Activated CD4-positive, alpha-beta T cell treated with anti-CD3 and anti-CD28 coated beads for 24 hours (primary cell): ENCODE data around the gene SMAD6.

Source experiments
- DNase-seq, 2 donors: peaks; one replicate each; pipeline ENCODE4 v3.0.0-alpha.2; 2020; ENCODE audit warnings: low read depth in 2 of 2

The SMAD6 gene

DNA sequence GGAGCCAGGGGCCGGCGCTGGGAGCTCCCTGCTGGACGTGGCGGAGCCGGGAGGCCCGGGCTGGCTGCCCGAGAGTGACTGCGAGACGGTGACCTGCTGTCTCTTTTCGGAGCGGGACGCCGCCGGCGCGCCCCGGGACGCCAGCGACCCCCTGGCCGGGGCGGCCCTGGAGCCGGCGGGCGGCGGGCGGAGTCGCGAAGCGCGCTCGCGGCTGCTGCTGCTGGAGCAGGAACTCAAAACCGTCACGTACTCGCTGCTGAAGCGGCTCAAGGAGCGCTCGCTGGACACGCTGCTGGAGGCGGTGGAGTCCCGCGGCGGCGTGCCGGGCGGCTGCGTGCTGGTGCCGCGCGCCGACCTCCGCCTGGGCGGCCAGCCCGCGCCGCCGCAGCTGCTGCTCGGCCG lies 1.5 kb downstream of the SMAD6 start:
- no peak for DNase-seq

DNA sequence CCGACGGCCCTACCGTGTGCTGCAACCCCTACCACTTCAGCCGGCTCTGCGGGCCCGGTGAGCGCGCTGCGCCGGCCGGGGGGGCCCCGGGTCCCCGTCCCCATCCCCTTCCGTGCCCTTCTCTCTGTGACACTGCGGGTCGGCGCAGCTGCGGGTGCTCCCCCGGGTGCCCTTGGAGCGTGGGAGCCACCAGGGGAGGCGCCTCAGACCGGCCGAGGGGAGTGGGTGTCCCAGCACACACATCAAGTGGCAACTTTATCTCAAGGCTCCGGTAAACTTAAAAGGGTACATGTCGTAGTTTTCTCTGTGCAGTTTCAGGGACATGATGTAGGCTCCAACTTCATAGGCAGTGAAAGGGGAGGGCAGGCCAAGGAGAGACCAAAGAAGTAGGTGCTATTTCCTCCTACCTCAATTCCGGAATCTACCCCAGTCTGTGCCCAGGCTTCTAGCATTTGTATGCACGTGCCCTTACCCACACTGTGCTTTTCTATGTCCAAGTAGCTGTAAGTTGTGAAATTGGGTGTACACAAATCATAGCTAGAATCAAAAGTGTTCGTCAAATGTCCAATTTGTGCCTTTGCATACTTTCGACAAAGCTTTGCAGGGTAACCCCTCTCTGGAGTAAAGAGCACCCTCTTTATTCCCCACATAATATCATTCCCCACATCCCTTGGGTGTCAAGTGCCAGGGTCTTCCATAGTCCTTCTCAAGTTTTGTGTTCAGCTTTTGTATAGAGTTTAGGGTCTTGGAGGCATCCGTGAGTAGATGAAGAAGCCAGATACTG lies 2.2 kb downstream of the SMAD6 start:
- DNase-seq, result no peak

DNA sequence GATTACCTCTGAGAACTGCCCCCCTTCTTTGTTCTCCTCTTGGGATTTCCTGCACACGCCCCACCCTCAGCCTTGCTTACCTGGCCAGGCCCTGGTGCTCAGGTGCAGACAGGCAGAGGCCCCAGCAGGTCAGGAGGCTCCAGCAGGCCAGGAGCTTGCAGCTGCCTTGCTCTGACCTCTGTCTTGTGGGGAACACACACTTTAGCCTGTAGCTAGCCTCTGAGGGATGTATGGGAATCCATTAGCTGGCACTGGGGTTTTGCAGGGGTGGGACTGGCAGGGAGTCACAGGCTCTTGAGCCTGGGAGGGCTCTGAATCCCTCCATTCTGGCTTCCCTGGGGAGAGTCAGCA lies 2.7 kb downstream of the SMAD6 start:
- DNase-seq, result no peak

- no peak for DNase-seq
Observed at GRCh38 chr15:66705277-66706146, 3.5 kb downstream of the SMAD6 start.

- DNase-seq, result no peak
Observed at GRCh38 chr15:66706225-66706732, 4.2 kb downstream of the SMAD6 start.

- DNase-seq, result no peak
Observed at GRCh38 chr15:66706840-66707239, 4.8 kb downstream of the SMAD6 start.

DNA sequence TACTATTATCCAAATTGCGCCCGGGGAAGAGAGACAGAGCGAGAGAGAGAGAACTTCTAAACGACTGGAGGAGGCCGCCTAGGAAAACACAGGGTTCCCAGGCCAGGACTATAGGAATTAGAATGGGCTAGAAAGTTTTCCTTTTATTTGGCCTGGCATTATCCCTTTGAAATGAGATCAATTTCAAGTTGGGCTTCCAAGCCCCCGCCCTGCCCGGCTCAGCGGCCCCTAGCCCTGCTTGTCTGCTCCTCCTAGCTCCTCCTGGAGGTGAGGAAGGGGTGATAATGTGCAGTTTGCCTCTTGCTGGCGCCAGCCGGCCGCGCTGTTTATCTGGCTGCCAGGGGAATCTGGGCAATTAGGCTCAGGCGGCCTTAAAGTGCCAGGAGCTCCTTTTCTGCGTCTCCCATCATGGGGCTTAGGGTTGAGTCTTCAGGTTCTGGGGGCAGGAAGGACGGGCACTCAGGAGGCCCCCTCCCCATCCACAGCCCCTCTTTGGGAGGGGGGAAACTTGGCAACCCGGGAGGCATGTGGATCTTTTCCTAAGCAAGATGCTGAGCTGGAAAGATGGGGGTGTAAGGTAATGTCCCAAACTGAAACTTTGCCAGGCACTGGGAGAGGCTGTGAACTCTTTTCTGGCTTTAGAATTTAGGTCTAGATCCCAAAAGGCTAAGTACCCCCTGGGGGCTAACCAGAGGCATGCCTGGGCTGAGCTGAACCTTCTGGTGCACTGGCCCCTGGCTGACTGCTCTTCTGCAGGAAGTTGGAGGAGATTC lies 5.5 kb downstream of the SMAD6 start:
- DNase-seq, result no peak

- no peak for DNase-seq
Observed at GRCh38 chr15:66708389-66708788, 6.4 kb downstream of the SMAD6 start.

DNA sequence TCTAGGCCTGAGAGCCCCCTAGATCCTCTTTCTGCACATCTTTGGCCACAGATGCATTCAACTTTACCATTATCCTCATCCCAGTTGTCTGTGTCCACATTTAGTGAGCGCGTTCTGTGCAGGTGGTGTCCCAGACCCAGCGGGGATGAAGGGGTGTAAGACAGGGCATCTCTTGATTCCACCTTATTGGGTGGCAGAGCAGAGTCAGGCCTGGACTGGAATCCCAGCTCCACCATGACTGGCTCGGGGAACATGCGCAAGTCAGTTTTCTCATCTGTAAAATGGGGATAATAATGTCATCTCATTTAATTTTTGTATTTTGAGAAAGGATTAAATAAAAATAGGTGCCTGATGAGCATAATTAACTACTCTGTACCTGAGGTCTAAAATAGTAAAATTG lies 7.8 kb downstream of the SMAD6 start:
- DNase-seq, result no peak

- DNase-seq, result no peak
Observed at GRCh38 chr15:66711260-66711659, 9.2 kb downstream of the SMAD6 start.

DNA sequence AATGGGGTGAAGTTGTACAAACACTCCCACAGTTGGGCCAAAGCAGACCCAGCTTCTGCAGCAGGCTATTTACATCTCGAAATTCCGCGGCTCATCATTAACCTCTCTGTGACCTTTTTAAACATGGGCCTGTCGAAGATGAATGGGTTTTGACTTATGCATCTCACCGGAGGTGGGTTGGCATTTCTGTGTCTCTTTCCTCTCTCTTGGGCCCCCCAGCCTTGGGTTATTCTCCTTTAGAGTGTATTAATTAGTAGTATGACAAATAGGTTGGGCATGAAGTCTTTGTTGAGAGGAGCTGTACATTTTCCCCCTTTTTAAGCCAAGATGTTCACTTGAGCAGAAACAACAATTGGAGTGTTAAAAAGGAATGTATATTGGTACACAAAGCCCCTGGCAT lies 9.8 kb downstream of the SMAD6 start:
- no peak for DNase-seq

GRCh38 chr15:66713843-66714508 lies 11.9 kb downstream of the SMAD6 start:
- no peak for DNase-seq

DNA sequence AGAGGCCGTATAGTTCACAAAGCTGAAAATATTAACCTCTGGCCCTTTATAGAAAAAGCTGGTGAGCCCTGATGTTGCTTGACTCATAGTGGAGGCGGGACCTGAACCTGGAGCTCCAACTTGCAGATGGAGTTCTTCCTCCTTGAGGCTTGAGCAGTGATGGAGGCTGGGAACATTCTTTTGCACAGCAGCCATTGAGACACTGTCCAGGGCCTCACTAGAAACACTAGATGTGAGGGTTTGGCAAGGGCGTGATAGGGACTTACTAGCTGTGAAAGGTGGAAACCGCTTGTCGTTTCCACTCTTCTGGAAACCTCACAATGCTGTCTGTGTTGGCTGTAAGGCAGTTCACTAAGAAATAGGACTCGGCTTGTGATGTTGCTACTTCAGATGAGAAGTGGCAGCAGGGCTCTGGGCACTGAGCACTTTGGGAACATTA lies 12.5 kb downstream of the SMAD6 start:
- no peak for DNase-seq

GRCh38 chr15:66715181-66715624 lies 13.2 kb downstream of the SMAD6 start:
- no peak for DNase-seq

DNA sequence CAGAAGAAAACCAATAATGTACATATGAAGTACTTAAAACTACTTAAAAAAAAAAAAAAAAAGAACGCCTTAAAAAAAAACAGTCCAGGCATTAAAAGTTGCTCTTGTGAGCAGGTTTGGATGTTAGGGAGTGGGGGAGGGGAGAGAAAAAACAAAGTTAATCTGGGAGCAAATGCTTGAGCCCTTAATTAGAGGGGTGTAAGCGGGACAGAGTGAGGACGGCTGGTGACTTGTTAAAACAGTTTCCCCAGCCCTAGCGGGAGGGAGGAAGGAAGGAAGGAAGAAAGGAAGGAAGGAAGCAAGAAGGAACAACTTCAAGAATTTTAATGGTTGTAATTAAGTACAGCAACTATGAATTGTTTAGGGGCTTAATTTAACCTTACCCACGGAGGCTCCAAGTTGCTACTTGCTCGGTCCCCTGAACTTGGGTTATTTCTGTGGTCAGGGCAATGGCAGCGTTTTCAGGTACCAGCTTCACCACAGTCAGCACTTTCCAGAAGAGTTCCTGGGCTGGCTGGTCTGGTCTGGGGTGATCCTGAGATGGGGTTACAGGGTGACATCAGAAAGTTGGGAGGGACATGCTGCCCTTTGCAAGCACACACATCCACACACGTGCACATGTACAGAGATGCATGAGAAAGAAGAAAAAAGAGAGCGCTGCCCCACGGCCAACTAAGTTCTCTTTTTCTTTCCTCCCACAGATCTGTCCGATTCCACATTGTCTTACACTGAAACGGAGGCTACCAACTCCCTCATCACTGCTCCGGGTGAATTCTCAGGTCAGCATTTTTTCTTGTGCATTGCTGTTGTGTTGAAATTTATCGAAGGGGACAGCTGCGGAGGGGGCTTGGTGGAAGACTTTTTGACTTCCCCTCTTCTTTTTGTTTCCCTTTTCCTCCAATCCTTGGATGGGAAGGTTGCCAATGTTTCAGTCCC lies 14.0 kb downstream of the SMAD6 start:
- no peak for DNase-seq

DNA sequence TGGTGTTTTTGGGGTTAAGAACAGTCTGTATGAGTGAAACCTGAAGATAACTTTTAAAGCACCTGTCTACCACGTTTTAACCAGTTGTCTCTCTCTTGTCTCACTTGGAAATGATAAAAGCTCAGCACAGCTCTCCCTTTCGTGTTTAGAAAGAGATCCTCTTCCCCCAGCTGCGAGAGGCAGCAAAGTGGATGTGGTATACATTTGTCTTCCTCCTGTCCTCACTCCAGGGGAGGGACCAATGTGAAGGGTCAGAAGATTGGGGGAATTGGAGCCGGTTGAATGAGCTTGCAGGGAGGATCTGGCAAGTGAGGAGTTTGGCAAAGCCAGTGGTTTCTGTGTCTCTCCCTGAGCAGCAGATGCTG lies 14.6 kb downstream of the SMAD6 start:
- no peak for DNase-seq

DNA sequence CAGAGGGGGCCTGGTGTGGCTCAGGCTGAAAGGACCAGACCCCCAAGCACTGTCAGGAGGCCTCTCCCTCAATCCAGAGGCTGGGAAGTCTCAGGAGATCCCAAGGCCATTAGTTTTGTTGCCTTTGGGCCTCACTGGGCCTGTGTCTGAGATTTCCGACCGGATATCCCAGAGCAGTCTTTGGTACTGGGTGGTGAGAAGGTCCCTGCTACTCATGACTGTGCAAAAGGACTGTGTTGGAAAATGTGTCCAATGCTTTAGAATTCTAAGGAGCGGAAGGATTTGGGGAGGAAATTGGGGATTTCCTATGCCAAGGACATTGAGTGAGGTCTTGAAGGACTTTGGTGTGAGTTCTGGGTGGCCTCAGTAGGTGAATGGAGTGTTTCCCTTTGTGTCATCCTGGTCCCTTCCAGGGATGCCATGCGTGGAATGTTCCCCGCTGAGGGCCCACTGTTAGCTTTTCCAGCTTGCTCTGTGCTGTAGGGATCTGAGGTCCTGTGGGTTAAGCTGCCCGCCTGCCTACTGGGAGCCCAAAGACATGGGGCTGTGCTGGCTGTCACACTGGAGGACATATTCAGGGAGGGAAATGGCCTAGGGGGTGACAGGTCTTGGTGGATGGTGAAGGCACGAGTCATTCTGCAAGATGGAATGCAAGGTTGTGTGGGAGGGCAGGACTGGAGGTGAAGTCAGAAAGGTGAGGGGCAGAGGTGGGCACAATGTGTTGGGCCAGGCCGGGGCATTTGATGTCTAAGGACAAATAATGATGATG lies 16.4 kb downstream of the SMAD6 start:
- DNase-seq, result no peak

DNA sequence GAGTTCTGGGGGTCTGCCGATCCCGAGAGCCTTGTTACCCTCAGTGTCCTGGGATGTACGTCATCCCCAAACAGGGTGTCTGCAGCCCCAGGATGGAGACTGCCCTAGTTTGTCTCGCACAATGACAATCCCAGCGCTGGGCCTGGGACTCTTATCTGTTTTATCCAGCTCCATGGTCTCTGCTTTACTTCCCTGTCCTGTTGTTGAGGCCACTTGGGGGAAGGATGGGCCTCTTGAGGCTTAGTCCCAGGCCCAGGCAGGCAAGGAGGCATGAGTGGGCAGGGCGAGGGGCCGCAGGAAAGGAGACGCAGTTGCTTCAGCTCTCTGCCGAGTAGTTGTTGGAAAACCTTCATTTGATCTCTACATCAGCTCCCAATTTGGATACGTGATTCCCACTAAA lies 17.4 kb downstream of the SMAD6 start:
- DNase-seq, result no peak

DNA sequence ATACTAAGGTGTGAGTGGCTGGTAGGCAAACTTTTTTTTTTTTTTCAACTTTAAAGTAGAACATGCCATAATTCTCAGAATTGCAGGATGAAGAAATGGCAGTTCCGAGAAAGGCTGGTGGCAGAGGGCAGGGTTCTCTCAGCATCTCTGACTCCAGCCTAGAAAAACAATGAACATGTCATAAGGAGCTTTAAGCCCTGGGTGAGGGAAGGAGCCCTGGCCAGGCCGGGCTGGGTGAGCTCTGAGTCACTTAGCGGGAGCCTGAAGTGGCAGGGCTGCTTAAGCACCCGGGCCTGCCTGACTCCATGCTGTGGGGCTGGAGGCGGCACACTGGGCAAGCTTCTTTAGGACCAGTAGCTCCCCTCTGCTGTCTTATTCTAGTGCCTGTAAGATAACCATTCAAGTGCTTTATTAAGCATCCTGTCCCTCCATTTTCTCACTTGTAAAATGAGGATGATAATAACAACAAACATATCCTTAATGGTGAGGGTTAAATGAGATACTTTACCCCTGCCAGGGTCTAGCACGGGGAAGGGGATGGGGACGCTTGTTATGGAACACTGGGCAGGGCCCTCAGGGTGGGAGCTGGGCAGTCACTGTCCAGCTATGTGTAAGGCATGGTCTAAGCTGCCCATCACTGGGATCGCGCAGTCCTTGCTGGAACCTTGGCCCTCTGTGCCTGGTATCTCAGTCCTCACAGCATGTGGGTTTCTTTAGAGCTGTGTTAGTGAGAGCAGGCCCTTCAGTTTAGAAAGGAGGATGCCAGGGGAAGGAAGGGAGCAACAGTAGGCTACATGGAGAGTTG lies 18.4 kb downstream of the SMAD6 start:
- DNase-seq, result no peak
